Measurements from ENCODE around the gene YIPF1.

DNA sequence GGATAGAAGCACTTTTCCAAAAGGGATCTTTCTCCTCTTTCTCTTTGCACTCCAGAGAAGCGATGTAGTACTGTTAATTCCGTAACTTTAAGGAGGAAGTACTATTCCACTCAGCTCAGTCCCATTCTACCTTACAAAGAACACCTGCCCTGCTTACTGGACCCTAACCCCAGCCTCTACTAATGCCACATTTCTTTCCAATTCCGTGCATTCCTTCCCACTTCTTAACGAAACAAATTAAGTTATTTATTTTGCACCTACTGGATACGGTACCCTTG, 52.0 kb downstream of the YIPF1 start:
- no peak for TF ChIP-seq FOXK1 (CRISPR knock-in tag; IDR thresholded peaks at IDR 0.05)
- TF ChIP-seq, protein P1, sequence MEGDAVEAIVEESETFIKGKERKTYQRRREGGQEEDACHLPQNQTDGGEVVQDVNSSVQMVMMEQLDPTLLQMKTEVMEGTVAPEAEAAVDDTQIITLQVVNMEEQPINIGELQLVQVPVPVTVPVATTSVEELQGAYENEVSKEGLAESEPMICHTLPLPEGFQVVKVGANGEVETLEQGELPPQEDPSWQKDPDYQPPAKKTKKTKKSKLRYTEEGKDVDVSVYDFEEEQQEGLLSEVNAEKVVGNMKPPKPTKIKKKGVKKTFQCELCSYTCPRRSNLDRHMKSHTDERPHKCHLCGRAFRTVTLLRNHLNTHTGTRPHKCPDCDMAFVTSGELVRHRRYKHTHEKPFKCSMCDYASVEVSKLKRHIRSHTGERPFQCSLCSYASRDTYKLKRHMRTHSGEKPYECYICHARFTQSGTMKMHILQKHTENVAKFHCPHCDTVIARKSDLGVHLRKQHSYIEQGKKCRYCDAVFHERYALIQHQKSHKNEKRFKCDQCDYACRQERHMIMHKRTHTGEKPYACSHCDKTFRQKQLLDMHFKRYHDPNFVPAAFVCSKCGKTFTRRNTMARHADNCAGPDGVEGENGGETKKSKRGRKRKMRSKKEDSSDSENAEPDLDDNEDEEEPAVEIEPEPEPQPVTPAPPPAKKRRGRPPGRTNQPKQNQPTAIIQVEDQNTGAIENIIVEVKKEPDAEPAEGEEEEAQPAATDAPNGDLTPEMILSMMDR (IDR thresholded peaks at IDR 0.05), result no peak
- TF ChIP-seq, protein P2, sequence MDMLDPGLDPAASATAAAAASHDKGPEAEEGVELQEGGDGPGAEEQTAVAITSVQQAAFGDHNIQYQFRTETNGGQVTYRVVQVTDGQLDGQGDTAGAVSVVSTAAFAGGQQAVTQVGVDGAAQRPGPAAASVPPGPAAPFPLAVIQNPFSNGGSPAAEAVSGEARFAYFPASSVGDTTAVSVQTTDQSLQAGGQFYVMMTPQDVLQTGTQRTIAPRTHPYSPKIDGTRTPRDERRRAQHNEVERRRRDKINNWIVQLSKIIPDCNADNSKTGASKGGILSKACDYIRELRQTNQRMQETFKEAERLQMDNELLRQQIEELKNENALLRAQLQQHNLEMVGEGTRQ (CRISPR knock-in tag; IDR thresholded peaks at IDR 0.05), result no peak
- TF ChIP-seq SOX15 (CRISPR knock-in tag; IDR thresholded peaks at IDR 0.05), result no peak
- no peak for TF ChIP-seq SMAD3 (CRISPR knock-in tag; IDR thresholded peaks at IDR 0.05; ENCODE audit: borderline replicate concordance)
- TF ChIP-seq FOXJ3 (CRISPR knock-in tag; IDR thresholded peaks at IDR 0.05; ENCODE audit: borderline replicate concordance), result no peak
- no peak for TF ChIP-seq JUN (CRISPR knock-in tag; IDR thresholded peaks at IDR 0.05)
